ENCODE measurements around the gene SV2C.

- TF ChIP-seq CTCF (IDR thresholded peaks at IDR 0.05) (no peak), EP300 (IDR thresholded peaks at IDR 0.05) (no peak)
Measured at GRCh38 chr5:76269932-76270610, 186.9 kb downstream of the SV2C start.

All from sigmoid colon (tissue), 4 donors.